HFF-Myc (cell line): ENCODE measurements around the gene PTPRN2.

Experiments used
- DNase-seq: peaks from one replicate; pipeline ENCODE4 v3.0.0-alpha.2; 2011; ENCODE audit warnings: low read depth; ENCODE audit errors: extremely low read depth
- H3K4me3 ChIP-seq: replicated peaks from 2 replicates; pipeline ENCODE4 v1.5.1; 2011; ENCODE audit warnings: low read depth, mild to moderate bottlenecking, control low read depth, low read length
- TF ChIP-seq, protein P1 (sequence below): IDR thresholded peaks from 2 replicates; pipeline ENCODE4 v1.5.1; 2012; ENCODE audit warnings: mild to moderate bottlenecking, low read depth, low read length, control low read depth; ENCODE audit errors: missing control alignments

PTPRN2 gene

GRCh38 chr7:158062661-158063060 lies 525.0 kb downstream of the PTPRN2 start:
- TF ChIP-seq, protein P1, sequence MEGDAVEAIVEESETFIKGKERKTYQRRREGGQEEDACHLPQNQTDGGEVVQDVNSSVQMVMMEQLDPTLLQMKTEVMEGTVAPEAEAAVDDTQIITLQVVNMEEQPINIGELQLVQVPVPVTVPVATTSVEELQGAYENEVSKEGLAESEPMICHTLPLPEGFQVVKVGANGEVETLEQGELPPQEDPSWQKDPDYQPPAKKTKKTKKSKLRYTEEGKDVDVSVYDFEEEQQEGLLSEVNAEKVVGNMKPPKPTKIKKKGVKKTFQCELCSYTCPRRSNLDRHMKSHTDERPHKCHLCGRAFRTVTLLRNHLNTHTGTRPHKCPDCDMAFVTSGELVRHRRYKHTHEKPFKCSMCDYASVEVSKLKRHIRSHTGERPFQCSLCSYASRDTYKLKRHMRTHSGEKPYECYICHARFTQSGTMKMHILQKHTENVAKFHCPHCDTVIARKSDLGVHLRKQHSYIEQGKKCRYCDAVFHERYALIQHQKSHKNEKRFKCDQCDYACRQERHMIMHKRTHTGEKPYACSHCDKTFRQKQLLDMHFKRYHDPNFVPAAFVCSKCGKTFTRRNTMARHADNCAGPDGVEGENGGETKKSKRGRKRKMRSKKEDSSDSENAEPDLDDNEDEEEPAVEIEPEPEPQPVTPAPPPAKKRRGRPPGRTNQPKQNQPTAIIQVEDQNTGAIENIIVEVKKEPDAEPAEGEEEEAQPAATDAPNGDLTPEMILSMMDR, result no peak
- no peak for DNase-seq
- H3K4me3 ChIP-seq, result no peak overlapping the region

DNA sequence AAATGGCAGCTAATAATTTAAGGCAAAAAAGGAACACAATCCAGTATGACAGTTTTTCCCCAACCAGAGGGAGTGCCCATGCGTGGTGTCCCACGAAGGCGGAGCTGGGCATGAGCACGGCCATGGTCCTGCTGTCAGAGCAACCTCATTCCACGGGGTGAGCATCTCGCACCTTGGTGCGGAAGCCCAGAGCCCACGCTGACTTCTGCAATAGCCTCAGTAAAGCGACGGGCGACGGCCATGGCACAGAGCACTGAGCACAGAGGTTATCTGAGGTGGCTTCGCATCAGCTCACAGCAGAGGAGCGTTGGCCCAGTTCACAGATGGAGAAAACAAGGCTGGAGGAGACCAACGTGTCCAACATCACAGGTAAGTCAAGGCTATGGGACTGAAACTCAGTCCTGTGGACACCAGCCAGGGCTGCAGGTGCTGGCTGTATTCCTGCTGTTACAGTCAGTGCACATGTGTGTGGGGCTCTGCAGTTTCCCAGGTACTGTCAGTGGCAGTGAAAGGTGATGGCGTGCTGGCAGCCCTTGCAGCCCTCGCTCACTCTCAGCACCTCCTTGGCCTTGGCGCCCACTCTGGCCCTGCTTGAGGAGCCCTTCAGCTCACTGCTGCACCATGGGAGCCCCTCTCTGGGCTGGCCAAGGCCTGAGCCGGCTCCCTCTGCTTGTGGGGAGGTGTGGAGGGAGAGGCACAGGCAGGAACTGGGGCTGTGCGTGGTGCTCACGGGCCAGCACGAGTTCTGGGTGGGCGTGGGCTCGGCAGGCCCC lies 525.6 kb downstream of the PTPRN2 start:
- H3K4me3 ChIP-seq, result no peak overlapping the region
- TF ChIP-seq, protein P1, result no peak
- no peak for DNase-seq

DNA sequence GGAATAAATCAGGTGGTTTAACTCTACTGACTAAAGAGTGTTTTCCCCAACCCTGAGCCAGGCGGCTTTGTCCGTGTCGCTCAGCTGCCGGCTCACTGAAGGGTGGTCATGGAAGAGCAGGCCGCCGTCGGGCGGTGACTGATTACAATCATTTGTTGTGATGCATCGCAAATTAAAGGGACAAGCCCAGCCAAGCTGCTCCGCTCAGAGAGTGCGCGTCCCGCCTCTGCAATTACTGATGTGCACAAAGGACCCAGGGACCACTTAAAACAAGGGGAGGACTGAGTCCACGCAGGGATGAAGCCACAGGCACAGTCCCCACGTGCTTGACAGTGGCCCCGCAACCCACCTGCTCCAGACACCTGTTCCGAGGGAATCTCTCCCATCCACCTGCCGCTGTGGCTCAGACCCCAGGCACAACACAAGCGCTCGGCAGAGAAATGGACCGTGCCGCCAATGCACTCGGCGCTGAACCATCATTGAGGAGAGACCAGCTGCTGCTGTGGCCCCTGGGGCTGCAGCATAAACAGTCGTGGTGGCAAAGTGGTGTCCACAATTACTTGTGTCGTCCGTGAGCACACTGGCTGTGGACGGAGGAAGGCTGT lies 526.5 kb downstream of the PTPRN2 start:
- H3K4me3 ChIP-seq, result no peak overlapping the region
- TF ChIP-seq, protein P1, result no peak
- DNase-seq, result no peak

GRCh38 chr7:158060216-158060615 lies 527.4 kb downstream of the PTPRN2 start:
- no peak overlapping the region for H3K4me3 ChIP-seq
- DNase-seq, result no peak
- TF ChIP-seq, protein P1, result no peak

GRCh38 chr7:158057446-158057845 lies 530.2 kb downstream of the PTPRN2 start:
- H3K4me3 ChIP-seq, result no peak overlapping the region
- DNase-seq, result no peak
- TF ChIP-seq, protein P1, result no peak

GRCh38 chr7:158056761-158057160 lies 530.9 kb downstream of the PTPRN2 start:
- TF ChIP-seq, protein P1, result no peak
- no peak overlapping the region for H3K4me3 ChIP-seq
- no peak for DNase-seq
